ENCODE measurements around the gene SEMA3E. TPM values are rescaled to one million over a fixed set of nuclear protein-coding genes. Genes with fewer than 3 reads are reported as not detected.

Gene SEMA3E
- total and polyA plus RNA-seq, 8 donors: 2.1 to 38.0 (median 23.8) TPM

DNA sequence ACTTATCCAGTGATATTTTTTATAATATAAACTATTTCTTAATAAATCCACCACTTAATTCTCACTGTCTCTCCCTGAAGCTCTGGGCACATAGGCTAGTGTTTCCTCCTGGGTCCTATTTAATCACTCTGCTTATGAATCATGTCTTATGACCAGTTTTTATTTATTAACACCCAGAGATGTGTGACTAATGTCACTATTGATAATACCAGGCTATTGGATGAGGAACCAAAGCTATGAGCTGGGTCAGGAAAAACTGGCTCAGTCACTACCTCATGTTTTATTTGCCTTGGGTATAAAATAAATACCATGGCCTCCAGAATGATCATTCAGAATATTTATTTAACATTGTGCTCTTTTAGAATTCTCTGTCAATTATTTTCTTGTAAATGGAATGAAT lies 5.2 kb downstream of the SEMA3E start:
- intact Hi-C loops (cut with DNase I): no loop called here
- H3K4me1 ChIP-seq: no peaks in the 10 kb centered on the region
- H3K27me3 ChIP-seq: peaks cover 4 to 10% of the 10 kb centered on the region in 2 donors
- ATAC-seq (peak; percentile 30), DNase-seq (no peak)
- H3K4me3 ChIP-seq: no peak overlapping the region
- TF ChIP-seq, protein P1, sequence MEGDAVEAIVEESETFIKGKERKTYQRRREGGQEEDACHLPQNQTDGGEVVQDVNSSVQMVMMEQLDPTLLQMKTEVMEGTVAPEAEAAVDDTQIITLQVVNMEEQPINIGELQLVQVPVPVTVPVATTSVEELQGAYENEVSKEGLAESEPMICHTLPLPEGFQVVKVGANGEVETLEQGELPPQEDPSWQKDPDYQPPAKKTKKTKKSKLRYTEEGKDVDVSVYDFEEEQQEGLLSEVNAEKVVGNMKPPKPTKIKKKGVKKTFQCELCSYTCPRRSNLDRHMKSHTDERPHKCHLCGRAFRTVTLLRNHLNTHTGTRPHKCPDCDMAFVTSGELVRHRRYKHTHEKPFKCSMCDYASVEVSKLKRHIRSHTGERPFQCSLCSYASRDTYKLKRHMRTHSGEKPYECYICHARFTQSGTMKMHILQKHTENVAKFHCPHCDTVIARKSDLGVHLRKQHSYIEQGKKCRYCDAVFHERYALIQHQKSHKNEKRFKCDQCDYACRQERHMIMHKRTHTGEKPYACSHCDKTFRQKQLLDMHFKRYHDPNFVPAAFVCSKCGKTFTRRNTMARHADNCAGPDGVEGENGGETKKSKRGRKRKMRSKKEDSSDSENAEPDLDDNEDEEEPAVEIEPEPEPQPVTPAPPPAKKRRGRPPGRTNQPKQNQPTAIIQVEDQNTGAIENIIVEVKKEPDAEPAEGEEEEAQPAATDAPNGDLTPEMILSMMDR (IDR thresholded peaks at IDR 0.05): no peak
- H3K27ac ChIP-seq: no peak overlapping the region
- H3K36me3 ChIP-seq: no peaks in the 10 kb centered on the region
- no peaks in the 10 kb centered on the region for H3K9me3 ChIP-seq

DNA sequence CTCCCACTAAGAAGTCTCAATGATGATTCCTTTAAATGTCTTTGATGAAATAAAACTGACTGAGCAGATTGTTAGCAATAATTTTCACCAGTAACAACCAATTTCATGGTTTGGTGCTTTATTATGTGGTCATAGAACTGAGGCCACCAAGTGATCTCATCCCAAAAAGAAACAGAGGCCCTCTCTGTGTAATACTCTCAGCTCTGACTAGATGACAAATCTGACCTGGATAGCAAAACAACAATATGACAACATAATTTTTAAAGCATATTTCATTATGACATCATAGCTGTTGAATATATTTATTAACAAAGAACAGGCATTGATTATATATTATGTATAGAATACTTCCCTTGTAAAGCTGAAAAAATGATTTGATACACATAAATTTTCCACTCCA lies 5.9 kb downstream of the SEMA3E start:
- no peak for DNase-seq
- TF ChIP-seq, protein P1 (IDR thresholded peaks at IDR 0.05): no peak
- peaks cover 3 to 4% of the 10 kb centered on the region in 2 donors for H3K27me3 ChIP-seq
- H3K4me3 ChIP-seq: no peak overlapping the region
- ATAC-seq: no peak
- no peak overlapping the region for H3K27ac ChIP-seq
- no peaks in the 10 kb centered on the region for H3K4me1 ChIP-seq
- H3K36me3 ChIP-seq: no peaks in the 10 kb centered on the region
- intact Hi-C loops (cut with DNase I): no loop called here
- H3K9me3 ChIP-seq: no peaks in the 10 kb centered on the region

DNA sequence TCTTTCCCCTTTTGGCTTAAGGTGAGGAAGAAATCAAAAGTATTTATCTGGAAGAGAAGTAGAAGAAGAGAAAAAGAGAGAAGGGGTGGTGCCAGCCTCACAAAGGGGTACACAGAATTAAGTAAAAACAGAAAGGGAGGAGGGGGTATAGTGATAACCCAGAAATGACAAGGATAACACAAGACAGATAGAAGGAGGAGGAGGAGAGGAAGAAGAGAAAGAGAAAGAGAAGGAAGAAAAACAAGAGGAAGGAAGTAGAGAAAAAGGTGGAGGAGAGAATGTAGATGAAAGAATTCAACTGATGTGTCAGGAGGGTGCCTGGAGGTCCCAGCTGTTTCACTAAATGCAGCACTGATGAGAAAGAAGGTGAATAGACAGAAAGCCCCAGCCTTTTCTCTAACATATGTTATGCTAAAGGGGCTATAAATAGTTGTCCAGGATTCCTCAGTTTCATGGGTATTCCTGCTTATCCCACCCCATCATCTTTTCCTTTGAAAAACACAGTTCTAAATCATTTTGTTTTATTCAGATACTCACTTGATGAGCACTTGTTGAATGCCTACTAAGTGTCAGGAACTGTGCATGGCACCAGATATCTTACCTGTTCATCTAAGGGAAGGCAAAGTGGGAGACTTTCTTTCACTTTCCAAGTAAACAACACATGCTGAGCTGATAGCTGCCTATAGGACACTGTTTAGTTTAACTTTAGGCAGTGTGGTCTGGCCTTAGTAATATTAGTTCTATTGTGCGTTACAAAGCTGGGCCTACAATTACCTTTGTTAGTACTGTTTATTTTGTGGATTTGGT lies 8.0 kb downstream of the SEMA3E start:
- H3K36me3 ChIP-seq: no peaks in the 10 kb centered on the region
- H3K27me3 ChIP-seq: no peaks in the 10 kb centered on the region
- no peaks in the 10 kb centered on the region for H3K9me3 ChIP-seq
- TF ChIP-seq, protein P1 (IDR thresholded peaks at IDR 0.05): no peak
- no peak overlapping the region for H3K4me3 ChIP-seq
- H3K4me1 ChIP-seq: no peaks in the 10 kb centered on the region
- intact Hi-C loops (cut with DNase I): no loop called here
- H3K27ac ChIP-seq: no peak overlapping the region
- ATAC-seq (no peak), DNase-seq (no peak)

DNA sequence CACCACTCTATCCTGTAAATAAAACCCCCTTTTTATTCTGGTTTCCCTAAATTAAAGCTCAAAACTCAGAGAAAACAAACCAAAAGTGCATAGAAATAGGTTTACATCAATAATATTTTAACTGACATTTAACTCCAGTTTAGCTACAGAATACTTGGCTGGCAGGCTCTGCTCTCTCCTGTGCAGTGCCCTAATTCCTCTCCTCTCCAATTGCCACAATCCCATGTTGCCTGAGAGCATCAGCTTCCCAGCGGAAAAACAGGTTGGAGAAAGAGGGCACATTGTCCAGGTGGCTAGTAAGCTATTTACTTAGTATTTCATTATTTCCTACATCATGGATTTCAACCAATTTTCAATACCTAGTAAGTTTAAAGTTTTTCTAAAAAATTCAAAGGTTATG lies 8.7 kb downstream of the SEMA3E start:
- ATAC-seq: no peak
- TF ChIP-seq, protein P1 (IDR thresholded peaks at IDR 0.05): no peak
- Histone ChIP-seq H3K9me3 (no peaks in the 10 kb centered on the region), H3K27me3 (no peaks in the 10 kb centered on the region), H3K36me3 (no peaks in the 10 kb centered on the region), H3K4me3 (no peak overlapping the region), H3K4me1 (no peaks in the 10 kb centered on the region), H3K27ac (no peak overlapping the region)
- no peak for DNase-seq
- intact Hi-C loops (cut with DNase I): no loop called here

DNA sequence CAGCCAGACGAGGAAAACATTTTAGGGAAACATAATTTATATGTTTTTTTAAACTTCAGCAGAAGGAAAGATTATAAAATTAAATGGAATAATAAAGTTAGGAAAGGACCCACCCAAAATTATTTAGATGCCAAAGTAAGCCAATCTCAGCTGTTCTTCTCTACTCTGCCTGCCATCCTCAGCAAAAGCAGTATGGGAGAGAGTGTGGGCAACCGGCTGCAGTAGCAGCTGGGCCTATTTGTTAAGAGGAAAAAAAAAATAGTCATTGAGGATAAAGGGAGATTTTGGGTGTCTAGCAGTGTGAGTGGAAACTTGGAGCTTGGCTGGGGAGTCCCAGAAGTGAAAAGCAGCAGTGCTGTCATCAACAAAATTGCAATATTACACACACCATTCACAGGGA lies 15.4 kb downstream of the SEMA3E start:
- H3K27ac ChIP-seq: no peak overlapping the region
- intact Hi-C loops (cut with DNase I): no loop called here
- H3K4me3 ChIP-seq: no peak overlapping the region
- TF ChIP-seq, protein P1 (IDR thresholded peaks at IDR 0.05): no peak
- H3K9me3 ChIP-seq: peaks cover 0 to 1% of the 10 kb centered on the region in 2 donors
- ATAC-seq (no peak), DNase-seq (no peak)
- H3K27me3 ChIP-seq: no peaks in the 10 kb centered on the region
- no peaks in the 10 kb centered on the region for H3K4me1 ChIP-seq
- no peaks in the 10 kb centered on the region for H3K36me3 ChIP-seq
